ENCODE data around the gene SCGN. TPM values are rescaled to one million over a fixed set of nuclear protein-coding genes. Genes with fewer than 3 reads are reported as not detected.

SCGN gene
- polyA plus RNA-seq, 3 donors = not detected

DNA sequence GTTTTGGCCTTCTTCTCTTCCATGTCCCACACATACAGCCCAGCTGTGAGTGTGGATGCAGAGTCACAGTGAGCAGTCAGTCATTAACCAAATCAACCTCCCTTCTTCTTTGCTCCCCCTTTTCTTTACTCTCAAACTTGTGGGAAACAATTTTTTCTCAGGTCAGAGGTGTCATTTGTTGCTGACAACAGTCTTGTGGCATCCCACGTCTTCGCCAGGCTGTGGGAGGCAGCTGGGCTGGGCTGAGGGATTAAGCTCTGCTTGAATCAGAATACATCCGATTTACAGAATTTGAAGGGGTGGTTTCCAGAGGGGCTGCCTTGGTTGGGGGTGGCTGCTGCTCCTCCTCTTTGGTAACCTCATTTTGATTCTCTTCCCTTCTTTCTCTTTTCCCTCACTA lies 40.5 kb downstream of the SCGN start:
- Mint-ChIP-seq H3K27ac (no peak overlapping the region), H3K4me3 (no peak overlapping the region), H3K36me3 (no peaks in the 10 kb centered on the region), H3K27me3 (ENCODE audit: low read depth in 3 of 3) (peaks cover 5 to 7% (median 7%) of the 10 kb centered on the region in 3 donors), H3K4me1 (peaks cover 2% of the 10 kb centered on the region), H3K9me3 (no peaks in the 10 kb centered on the region)
- H3K27me3 ChIP-seq (ENCODE audit: control insufficient read depth in 2 of 2, insufficient read depth in 2 of 2, low read length in 2 of 2) = no peaks in the 10 kb centered on the region
- DNase-seq = no peak
- intact Hi-C loops (cut with micrococcal nuclease) = no loop called here
- WGBS (ENCODE audit: insufficient coverage) = no CpG with 5 or more reads among the region's 3 CpGs
- H3K36me3 ChIP-seq (replicated peaks in 1 of 2; ENCODE audit: control insufficient read depth in 1 of 2, insufficient read depth in 2 of 2, low read length in 2 of 2) = no peaks in the 10 kb centered on the region
- H3K27ac ChIP-seq (ENCODE audit: low read depth in 1 of 2, low read length in 2 of 2) = no peak overlapping the region
- no peaks in the 10 kb centered on the region for H3K9me3 ChIP-seq (replicated peaks in 1 of 2; ENCODE audit: control insufficient read depth in 1 of 2, insufficient read depth in 1 of 2, low read length in 2 of 2)
- no peak overlapping the region for H3K4me3 ChIP-seq (replicated peaks in 1 of 3; ENCODE audit: low read depth in 2 of 3, low read length in 3 of 3)
- TF ChIP-seq, protein P1, sequence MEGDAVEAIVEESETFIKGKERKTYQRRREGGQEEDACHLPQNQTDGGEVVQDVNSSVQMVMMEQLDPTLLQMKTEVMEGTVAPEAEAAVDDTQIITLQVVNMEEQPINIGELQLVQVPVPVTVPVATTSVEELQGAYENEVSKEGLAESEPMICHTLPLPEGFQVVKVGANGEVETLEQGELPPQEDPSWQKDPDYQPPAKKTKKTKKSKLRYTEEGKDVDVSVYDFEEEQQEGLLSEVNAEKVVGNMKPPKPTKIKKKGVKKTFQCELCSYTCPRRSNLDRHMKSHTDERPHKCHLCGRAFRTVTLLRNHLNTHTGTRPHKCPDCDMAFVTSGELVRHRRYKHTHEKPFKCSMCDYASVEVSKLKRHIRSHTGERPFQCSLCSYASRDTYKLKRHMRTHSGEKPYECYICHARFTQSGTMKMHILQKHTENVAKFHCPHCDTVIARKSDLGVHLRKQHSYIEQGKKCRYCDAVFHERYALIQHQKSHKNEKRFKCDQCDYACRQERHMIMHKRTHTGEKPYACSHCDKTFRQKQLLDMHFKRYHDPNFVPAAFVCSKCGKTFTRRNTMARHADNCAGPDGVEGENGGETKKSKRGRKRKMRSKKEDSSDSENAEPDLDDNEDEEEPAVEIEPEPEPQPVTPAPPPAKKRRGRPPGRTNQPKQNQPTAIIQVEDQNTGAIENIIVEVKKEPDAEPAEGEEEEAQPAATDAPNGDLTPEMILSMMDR (IDR thresholded peaks at IDR 0.05) = no peak
- H3K4me1 ChIP-seq (ENCODE audit: control insufficient read depth in 1 of 2, insufficient read depth in 2 of 2, low read length in 2 of 2) = no peaks in the 10 kb centered on the region
- no peak overlapping the region for H3K4me2 ChIP-seq (replicated peaks; ENCODE audit: extremely low read depth, low read length, poor library complexity, severe bottlenecking)
- H3K9ac ChIP-seq (ENCODE audit: insufficient read depth, low read length, poor library complexity, severe bottlenecking) = no peak overlapping the region
- H3K79me2 ChIP-seq (ENCODE audit: insufficient read depth, low read length) = no peaks in the 10 kb centered on the region
- H4K20me1 ChIP-seq (ENCODE audit: insufficient read depth, low read length) = no peaks in the 10 kb centered on the region
- H2AFZ ChIP-seq (ENCODE audit: insufficient read depth, low read depth, low read length, poor library complexity, severe bottlenecking) = no peak overlapping the region

DNA sequence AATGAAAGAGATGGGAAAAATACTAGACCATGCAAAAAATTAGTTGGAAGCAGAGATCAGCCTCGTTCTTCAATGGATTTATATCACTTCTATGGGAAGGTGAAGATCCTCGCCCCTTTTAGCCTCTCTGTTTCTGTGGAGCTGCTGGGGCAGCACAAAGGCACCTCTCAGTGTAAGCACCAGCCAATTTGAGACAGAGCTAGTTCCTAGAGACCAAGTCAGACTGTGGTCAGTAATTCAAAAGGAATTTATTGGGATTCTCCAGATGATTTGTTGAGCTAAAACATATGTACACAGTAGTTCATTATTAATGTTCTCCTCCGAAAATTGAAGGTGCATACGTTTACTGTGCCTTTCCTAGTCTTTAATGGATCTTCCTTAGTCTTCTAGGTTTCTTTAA lies 42.4 kb downstream of the SCGN start:
- DNase-seq = no peak
- Histone ChIP-seq H3K36me3 (replicated peaks in 1 of 2; ENCODE audit: control insufficient read depth in 1 of 2, insufficient read depth in 2 of 2, low read length in 2 of 2) (no peaks in the 10 kb centered on the region), H3K4me3 (replicated peaks in 1 of 3; ENCODE audit: low read depth in 2 of 3, low read length in 3 of 3) (no peak overlapping the region), H3K4me2 (replicated peaks; ENCODE audit: extremely low read depth, low read length, poor library complexity, severe bottlenecking) (no peak overlapping the region), H3K4me1 (ENCODE audit: control insufficient read depth in 1 of 2, insufficient read depth in 2 of 2, low read length in 2 of 2) (no peaks in the 10 kb centered on the region), H3K27me3 (ENCODE audit: control insufficient read depth in 2 of 2, insufficient read depth in 2 of 2, low read length in 2 of 2) (no peaks in the 10 kb centered on the region), H3K9ac (ENCODE audit: insufficient read depth, low read length, poor library complexity, severe bottlenecking) (no peak overlapping the region), H3K9me3 (replicated peaks in 1 of 2; ENCODE audit: control insufficient read depth in 1 of 2, insufficient read depth in 1 of 2, low read length in 2 of 2) (no peaks in the 10 kb centered on the region), H4K20me1 (ENCODE audit: insufficient read depth, low read length) (no peaks in the 10 kb centered on the region), H2AFZ (ENCODE audit: insufficient read depth, low read depth, low read length, poor library complexity, severe bottlenecking) (no peak overlapping the region), H3K27ac (ENCODE audit: low read depth in 1 of 2, low read length in 2 of 2) (no peak overlapping the region), H3K79me2 (ENCODE audit: insufficient read depth, low read length) (no peaks in the 10 kb centered on the region)
- Mint-ChIP-seq H3K9me3 (peaks cover 0 to 3% (median 2%) of the 10 kb centered on the region in 7 donors), H3K4me3 (no peak overlapping the region), H3K36me3 (no peaks in the 10 kb centered on the region), H3K27ac (no peak overlapping the region), H3K4me1 (peaks cover 5% of the 10 kb centered on the region), H3K27me3 (ENCODE audit: low read depth in 3 of 3) (peaks cover 3 to 7% (median 5%) of the 10 kb centered on the region in 3 donors)
- WGBS (ENCODE audit: insufficient coverage) = 91% methylated on average over 2 of the region's 4 CpGs
- intact Hi-C loops (cut with micrococcal nuclease) = no loop called here
- TF ChIP-seq, protein P1 (IDR thresholded peaks at IDR 0.05) = no peak

Data from CD14-positive monocyte (primary cell).